Fibroblast of lung (primary cell): ENCODE data around the gene TMEM19.

Experiments used
- CTCF ChIP-seq, 2 donors: IDR thresholded peaks in 1 of 2; conservative IDR thresholded peaks in 1 of 2; 1 replicate in 1 of 2; 2 replicates in 1 of 2; pipeline ENCODE4 v1.5.1; 2011 to 2012; ENCODE audit warnings: low read length in 2 of 2, control low read depth in 1 of 2, inconsistent platforms in 1 of 2, low read depth in 1 of 2, mild to moderate bottlenecking in 1 of 2
- EZH2 ChIP-seq: IDR thresholded peaks from 2 replicates; pipeline ENCODE4 v1.5.1; 2012; ENCODE audit warnings: low read length, control low read depth, mild to moderate bottlenecking; ENCODE audit errors: missing control alignments

- TF ChIP-seq CTCF (conservative IDR thresholded peaks at IDR 0.05 in 1 of 2, IDR thresholded peaks at IDR 0.05 in 1 of 2; ENCODE audit: low read depth in 1 of 2, low read length in 2 of 2) (no peak), EZH2 (no peak)
Measured at GRCh38 chr12:71737197-71737596, 51.3 kb downstream of the TMEM19 start.
